Activated CD4-positive, alpha-beta T cell treated with anti-CD3 and anti-CD28 coated beads, Interleukin-2, Interleukin-6, amounts not matched to agents 100 ng/mL and 50 ng/mL, durations not matched to agents 16 hours and 8 hours (primary cell): ENCODE measurements around the gene AK8.

Source experiments
- DNase-seq: peaks from one replicate; pipeline ENCODE4 v3.0.0-alpha.2; 2020

The AK8 gene

DNA sequence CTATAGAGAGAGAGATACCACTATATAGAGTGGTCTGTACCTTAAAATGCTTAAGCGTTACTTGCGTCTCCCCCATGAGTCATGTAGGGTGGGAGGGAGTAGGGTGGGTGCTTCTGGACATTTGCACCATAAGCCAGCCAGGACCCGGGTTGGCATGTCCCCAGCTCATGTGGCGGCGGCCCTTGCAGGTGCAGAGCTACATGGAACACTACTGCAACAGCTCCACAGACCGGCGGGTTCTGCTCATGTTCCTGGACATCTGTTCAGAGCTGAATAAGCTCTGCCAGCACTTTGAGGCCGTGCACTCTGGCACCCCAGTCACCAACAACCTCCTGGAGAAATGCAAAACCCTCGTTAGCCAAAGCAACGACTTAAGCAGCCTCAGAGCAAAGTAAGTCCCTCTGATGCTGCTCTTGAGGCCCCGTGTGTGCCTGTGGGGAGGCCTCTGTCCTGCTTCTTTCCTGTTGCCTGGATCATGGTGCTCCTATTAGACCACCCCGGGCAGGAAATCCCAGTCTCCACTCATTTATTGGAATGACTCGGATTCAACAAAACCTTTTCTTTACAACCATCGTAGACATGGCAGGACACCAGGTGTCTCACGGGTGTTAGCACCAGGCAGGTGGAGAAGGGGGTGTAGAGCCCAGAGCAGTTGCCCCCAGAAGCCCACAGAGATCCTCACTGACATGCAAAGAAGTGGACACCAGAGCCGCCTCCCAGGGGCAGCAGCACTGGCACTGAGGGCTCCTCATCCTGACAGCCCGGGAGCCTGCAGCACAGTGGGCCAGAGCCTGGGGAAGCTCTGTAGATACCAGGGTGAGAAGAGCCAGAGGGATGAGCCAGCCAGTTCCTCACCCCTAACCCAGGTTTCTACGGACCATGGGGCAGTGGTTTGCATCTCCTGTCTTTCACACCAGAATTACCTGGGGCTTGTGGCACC lies 9.4 kb upstream of the AK8 start:
- no peak for DNase-seq

DNA sequence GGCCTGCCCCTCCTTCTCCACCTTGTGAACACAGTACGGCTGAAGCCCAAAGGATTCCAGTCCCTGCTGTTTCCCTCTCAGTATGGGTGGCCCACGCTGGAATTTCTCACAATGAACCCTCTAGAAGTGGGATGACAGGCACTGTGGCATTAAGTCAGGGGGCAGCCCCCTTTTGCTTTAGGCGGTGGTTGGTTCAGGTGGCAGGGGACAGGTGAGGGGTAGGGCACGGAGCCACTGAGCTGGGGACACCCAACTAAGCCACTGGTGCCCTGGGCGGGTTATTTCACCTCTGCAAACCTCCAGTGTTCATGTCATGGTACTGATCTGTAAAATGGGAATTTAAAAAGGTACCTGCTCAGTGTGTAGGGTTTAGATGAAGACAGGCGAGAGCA lies 8.2 kb upstream of the AK8 start:
- no peak for DNase-seq

DNA sequence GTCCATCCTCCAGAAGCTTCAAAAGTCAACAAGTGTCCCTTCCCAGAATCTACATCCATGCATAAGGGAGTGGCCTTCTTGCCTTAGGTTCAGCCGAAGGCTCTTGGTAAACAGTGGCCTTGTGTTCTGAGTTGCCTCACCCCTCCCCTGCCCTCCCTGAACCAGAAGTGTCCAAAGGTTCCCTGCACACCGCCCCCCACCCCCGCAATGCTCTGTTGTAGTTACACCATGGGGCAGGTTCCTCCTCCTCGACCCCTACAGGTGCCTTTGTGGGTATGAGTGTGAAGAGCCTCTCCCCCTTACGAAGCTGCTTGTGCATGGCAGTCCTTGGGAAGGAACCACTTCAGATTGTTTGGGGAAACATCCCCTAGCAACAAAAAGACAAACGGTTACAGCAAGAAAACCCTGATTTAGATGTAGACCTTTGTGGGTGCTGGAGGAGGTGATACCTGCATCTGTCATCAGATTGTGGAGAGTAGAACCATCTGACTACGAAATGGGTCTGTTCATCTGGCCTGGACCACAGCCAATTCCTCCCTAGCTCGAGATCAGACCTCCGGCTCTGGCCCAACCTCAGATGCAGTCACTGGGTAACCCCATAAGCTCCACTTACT lies 7.7 kb upstream of the AK8 start:
- DNase-seq = no peak

DNA sequence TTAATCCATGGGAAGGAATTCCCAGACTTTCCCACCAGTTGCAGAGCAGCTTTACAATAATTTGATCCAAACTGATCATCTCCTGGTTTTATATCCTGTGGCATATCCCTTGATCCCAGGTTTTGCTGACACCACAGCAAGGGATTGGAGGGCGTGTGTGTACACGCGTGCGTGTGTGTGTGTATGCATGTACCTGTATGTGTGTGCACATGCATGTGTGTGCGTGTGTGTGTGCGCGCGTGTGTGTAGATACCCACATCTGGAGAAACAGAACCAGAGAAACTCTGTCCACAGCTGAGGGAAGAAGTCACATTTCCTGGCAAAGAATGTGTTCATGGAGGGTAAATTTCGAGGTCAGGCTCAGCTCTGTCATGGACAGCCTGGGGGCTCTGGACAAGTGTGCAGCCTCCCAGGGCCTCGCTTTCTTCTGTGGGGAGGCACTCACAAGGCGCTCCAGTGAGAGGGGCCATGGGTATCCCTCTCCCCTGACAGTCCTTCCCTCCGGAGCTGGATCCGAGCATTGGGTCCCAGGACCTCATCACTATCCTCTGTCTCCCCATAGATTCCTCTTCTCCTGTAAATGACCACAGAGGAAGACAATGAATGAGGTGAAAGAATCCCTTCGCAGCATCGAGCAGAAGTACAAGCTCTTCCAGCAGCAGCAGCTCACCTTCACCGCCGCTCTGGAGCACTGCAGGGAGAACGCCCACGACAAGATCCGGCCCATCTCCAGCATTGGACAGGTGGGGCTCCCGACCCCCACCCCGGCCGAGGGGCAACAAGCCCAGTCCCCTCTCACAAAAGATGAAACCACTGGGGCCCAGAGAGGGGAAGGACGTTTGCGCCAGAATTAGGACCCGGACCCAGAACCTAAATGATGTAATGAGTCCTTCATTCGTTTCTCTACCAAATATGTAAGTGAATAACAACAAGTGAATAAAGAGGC lies 5.5 kb upstream of the AK8 start:
- no peak for DNase-seq

DNA sequence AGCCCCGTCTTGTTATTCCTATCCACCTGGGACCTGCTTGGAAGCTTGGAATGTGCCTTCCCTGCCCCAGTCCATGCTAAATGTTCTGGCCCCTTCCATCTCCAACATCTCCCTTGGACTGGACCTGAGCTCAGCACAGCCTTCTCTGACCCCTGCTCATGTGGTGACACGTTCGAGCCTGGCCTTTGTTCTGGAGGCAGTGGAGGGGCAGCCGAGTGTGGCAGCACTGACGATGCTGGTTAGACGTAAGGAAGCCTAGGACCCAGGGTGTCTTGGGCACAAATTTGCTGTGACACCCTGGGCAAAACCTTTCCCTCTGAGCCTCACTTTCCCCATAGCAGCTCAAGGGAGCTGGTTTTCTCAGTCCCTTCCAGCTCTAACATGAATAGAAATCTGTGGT lies 4.5 kb upstream of the AK8 start:
- no peak for DNase-seq

DNA sequence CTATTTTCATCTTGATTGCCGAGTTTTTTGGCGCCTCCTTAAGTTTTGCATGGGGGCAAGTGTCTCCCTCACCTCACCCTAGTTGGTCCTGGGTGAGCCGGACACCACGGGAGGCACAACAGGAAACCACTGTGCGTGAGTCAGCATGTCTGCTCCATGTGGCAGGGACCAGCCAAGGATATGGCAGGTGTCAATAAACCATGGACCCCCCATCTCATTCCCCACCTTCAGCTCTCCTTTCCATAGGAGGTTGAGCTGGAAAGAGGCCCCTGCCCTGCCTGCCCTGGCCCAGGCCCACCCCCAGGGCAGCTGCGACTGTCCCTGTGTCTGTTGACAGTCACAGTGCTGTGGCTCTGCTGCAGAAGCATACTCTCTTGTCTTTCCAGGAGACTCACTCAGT lies 3.7 kb upstream of the AK8 start:
- DNase-seq = no peak

DNA sequence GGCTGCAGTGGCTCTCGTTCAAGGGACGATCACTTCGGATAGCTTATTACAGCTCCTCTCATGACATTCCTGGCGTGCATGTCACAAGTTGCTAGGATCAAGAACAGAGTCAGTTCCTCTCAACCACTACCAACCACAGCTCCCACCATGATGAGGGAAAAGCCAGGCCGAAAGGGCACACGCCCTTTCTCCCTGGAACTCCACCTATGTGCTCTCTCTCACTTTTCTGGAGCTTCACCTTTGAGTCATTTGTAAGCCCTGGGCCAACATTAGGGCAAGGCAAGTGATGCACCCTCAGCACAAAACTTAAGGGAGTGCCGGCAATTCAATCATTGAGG lies 2.2 kb upstream of the AK8 start:
- no peak for DNase-seq

DNA sequence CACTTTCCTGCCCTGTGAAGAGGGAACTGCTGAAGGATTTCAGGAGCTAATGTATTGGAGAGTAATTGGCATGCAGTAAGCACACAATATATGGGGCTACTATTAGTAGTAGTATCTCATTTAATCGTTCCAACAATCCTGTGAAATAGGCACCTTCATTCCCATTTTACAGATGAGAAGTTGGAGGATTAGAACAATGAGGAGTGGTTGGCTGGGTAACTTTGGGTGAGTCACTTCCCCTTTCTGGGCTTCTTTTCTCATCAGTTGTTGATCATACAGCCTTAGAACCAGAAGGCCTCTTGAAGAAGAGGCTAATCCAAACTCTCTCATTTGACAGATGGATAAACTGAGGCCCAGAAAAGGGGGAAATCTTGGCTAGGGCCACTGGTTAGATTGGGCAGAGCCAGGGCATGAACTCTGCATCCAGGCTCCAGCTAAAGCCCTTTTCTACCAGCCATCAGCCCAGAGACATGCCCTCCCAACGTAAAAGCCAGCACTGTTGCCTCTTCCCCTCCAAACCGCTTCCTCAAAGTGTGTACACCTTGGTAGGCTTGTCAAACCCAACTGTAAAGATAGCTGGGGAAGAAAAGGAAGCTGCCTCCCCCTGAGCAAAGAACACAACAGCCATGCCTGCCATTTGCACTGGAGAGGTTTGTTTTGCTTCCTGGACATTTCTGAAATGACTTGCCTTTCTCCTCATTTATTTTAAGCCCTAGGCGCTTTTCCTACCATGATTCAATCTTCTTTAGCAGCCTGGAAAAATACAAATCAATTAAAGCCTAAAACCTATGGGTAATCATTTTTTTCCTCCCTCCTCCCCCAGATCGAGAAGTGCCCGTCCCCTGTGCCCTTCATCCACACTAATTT lies 1.6 kb upstream of the AK8 start:
- peak; percentile 12 for DNase-seq

DNA sequence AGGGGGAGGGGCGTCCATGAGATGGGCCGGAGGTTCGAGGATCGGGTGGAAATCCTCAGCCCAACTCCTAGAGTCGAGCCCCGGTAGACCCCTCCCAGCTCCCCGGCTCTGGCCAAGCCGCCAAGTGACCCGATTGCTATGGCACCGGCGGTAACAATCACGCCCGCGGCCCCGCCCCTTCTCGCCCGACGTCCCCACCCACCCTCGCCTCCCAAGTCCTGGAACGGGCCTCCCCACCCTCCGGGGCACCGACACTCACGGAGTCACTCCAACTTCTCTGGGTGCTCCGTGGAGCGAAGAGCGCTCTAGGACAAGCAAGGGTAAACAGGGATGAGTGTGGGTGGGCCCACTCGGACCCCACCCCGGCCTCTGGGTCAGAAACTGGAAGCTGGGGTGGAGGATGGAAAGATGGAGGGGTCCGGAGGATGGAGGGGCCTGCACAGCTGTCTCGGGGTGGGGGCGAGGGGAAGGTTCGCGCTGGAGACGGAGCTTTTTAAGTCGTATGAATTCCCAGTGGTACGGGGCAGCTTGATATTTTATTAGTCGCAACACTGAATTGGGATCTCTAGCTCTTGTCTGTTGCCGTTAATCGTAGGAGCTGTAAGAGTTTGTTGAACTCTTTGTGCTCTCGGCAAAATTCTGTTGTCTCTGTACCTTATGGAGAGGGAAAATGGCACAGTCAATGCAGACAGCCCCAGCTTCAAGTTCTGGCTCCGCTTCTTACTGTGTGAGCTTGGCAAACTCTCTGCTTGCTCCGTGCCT lies 792 bp upstream of the AK8 start, which contains the start of gene SPACA9:
TSS of gene SPACA9 (plus strand) at position 204 of the 762 bp plus-strand sequence. CDS start 5,050 bp downstream, outside the sequence.
- peak; percentile 47 for DNase-seq

DNA sequence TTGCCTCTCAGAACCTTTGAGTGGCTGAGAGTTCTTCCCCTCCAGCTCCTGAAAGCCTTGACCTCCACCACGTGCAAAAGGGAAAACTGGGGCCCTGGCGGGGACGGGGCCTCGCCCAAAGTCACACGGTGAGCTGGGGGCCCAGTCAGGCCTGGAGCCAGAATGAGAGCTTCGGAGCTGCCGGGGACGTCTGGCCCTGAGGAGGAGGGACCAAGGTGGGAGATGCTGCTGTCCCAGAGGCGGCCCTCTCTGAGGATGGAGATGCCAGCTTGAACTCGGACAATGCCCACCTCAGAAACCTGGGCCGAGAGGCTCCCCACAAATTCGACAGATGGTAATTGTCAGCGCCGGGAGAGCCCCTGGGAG lies 643 bp downstream of the AK8 start:
- no peak for DNase-seq

DNA sequence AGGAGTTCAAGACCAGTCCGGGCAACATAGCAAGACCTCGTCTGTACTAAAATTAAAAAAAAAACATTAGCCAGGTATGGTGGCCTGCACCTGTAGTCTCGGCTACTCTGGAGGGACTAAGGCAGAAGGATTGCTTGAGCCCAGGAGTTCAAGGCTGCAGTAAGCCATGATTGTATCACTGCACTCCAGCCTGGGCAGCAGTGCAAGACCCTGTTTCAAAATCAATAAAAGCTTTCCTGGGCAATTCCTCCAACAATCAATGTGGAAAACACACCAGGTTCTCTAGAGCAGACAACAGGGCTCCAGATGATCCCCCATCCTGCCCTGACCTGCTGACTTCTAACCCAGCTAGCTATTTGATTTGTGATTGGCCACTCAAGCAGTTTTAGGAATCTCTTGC lies 1.2 kb downstream of the AK8 start:
- no peak for DNase-seq

DNA sequence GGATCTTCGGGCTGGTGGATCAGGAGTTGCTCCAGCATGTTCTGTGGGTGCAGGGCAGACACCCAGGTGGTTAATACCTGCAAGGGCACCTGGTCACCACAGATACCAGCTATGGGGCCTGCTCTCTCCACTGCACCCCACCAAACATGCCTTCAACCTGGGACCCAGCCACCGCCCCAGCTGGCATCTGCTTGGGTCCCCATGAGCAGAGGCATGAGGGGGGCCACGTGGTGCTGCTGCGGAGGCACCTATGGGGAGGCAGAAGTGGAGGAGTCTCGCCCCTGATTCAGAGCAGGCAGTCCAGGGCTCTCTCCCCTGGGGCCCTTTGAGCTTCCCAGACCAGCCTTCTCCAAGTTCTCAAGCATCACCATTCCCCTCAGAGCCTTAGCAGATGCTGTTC lies 2.9 kb downstream of the AK8 start:
- no peak for DNase-seq

DNA sequence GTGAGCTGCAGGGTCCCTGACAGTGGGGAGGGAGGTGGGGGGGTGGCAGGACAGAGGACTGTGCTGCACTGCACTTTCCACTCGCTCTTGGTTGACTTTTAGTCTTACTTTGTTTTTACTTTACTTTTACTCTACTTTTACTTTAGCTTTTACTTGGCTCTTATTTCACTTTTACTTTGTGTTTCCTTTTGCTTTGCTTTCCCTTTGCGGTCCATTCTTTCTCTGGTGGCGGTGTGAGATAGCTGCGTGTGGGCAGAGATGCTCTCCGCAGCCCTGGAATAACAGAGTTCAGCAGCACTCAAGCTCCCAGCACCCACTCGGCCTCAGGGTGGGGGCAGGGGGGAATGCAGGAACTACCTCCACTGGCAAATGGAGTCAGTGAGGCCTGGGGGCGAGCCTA lies 4.7 kb downstream of the AK8 start:
- peak; percentile 36 for DNase-seq

DNA sequence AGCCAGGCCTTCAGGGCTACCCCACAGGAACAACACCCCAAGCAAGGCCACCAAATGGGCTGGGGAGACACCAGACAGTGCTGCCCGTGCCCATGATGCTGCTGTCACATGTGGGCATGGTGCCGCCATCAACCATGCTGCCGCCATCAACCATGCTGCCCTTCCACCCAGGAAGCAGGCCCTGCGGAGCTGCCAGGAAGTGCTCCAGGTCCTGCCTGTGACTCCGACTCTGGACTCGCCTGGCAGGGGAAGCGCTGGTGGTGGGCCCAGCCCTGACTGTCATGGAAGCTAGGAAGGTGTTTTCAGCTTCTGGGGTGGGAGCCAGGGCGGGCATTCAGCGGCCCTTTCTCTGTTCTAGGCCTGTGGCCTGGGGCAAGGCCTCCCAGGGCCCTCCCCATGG lies 8.8 kb downstream of the AK8 start:
- no peak for DNase-seq

DNA sequence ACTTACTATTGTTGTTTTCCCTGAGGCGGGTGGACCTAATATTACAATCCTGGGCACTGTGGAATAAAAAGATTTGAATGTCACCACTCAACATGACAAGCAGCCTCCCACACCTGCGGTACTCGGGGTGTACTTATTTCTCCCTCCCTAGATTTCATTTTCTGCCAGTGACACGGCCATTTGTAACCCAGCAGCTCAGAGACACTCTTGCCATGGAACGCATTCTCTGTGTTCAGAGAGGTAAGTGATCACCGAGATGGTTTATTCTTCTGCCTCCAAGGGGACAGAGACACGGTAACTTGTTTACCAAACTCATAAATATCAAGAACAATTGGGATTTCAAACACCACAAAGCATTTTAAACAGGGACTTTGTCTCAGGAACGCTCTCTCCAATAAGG lies 11.2 kb downstream of the AK8 start:
- no peak for DNase-seq

DNA sequence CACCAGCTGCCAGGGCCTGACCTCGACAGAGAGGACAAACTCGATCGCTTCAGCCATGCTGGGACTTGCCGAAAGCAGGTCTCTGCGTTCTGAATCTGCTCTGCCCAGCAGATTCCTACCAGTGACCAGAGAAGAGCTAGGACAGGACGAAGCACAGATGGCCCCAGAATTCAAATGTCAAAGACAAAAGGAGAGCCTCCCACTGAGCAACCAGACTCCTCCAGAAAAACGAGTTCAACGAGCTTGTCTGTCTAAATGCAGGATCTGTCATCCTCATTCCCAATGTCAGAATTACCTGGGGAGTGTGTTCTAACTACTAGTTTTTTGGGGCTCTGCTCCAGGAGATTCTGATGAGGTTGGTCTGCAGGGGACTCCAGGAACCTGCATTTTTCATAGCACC lies 13.4 kb downstream of the AK8 start:
- DNase-seq = no peak

DNA sequence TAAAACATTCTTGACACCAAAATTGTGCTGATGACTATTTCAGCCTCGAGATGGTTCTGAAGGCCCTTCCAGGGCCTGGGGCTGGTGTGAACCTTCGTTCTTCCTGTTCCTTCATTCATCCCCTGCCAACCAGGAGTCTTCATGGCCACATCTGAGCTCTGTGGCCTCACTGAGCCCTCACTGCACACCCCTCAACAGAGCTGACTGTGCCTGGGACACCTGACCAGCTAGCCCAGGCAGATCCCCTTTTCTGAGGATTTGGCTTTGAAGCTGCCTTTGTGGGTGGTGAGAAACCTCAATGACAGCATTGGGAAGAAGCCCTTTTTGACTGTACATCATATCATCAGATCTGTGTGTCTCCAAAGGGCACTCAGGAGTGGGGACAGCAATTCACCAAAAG lies 13.8 kb downstream of the AK8 start:
- no peak for DNase-seq

DNA sequence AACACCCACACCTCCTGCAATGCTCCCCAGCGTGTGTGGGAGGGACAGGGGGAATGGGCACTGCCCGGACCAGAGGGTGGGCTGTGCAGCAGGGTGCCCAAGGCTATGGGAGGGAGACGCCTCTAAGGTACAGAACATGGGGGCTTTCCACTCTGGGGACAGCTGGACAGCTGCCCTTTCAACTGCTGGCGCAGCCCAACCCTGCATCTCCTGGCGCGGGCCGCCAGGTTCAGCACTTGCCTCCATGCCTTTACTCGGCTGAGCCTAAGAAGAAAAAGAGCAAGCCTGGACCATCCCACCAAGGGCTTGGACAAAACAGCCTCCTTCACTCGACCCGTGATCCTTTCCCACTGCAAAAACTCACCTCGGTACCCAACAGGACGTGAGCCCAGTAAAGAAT lies 15.0 kb downstream of the AK8 start:
- DNase-seq = no peak

DNA sequence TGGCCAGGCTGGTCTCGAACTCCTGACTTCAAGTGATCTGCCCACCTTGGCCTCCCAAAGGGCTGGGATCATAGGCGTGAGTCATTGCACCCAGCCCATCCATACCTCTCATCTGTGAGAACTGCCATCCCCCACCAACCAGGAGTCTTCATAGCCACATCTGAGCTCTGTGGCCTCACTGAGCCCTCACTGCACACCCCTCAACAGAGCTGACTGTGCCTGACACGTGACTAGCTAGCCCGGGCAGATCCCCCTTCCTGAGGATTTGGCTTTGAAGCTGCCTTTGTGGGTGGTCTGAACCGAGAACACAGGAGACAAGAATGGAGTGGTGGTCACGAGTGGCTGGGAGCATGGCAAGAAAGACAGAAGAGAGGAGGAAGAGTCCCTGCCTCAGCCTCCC lies 15.6 kb downstream of the AK8 start:
- no peak for DNase-seq

DNA sequence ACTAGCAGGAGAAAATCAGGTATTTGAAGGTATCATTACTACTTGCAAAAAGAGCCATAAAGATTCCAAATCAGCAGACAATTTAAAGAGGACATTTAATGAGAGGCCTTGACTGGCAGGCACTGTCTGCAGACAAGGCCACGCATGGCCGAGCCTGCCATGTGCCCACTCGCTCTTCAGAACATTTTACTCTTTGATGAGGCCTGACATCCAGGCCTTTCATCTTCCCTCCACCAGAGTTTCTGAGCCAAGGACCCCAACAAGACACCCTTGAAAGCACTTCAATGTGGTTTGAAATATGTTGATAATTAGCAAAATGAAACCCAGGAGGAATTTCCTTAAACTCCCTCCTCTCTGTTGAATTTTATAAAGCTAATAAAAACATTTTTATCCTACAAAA lies 16.4 kb downstream of the AK8 start:
- no peak for DNase-seq

DNA sequence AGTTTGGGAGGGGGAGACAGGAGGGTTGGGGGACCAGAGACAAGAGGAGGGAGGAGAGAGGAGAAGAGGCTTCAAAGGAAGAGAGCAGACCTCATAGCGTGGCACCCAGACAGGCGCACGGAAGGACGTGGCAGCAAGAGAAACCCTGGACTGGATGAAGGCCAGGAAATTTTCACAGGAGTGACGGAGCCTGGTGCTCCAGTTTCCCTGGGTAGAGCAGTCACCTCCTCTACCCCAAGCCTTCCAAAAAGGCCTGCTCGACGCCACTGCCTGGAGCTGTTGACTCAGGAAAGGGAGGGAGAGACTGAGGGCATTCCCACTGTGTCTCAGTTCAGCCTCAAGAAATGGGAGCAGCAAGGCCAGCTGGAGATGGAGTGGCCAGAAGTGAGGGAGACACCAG lies 19.3 kb downstream of the AK8 start:
- no peak for DNase-seq
